Measurements from ENCODE around the gene PRRT3.
A peak's percentile ranks its signal among the peaks of the same experiment; 100 is the strongest.

The PRRT3 gene

GRCh38 chr3:9947025-9947995, 4.9 kb downstream of the PRRT3 start:
- peak; percentile 57 for TF ChIP-seq CTCF (IDR thresholded peaks at IDR 0.05)
- DNase-seq (ENCODE audit: low spot score): peak; percentile 83
- peak overlapping the region; percentile 82 to 89 for H3K27ac ChIP-seq
- peak overlapping the region; percentile 82 for H3K4me3 ChIP-seq

GRCh38 chr3:9946112-9947024, 5.8 kb downstream of the PRRT3 start:
- peak; percentile 49 for TF ChIP-seq CTCF (IDR thresholded peaks at IDR 0.05)
- Histone ChIP-seq H3K27ac (peak overlapping the region; percentile 82 to 89), H3K4me3 (peak overlapping the region; percentile 82)
- peak; percentile 92 for DNase-seq (ENCODE audit: low spot score)

- Histone ChIP-seq H3K4me3 (no peak overlapping the region), H3K27ac (no peak overlapping the region)
- no peak for TF ChIP-seq CTCF (IDR thresholded peaks at IDR 0.05)
- DNase-seq (ENCODE audit: low spot score): no peak
Measured at GRCh38 chr3:9945358-9945757, 6.8 kb downstream of the PRRT3 start.

DNA sequence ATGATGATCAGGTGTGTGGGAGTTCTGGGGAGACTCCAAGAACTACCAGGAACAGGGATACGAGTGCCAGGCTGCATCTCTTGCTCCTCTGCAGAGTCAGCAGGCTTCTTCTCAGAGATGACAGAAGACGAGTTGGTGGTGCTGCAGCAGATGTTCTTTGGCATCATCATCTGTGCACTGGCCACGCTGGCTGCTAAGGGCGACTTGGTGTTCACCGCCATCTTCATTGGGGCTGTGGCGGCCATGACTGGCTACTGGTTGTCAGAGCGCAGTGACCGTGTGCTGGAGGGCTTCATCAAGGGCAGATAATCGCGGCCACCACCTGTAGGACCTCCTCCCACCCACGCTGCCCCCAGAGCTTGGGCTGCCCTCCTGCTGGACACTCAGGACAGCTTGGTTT, 7.9 kb downstream of the PRRT3 start:
- no peak for DNase-seq (ENCODE audit: low spot score)
- H3K4me3 ChIP-seq: no peak overlapping the region
- H3K27ac ChIP-seq: no peak overlapping the region
- TF ChIP-seq CTCF (IDR thresholded peaks at IDR 0.05): no peak

- H3K4me3 ChIP-seq: no peak overlapping the region
- DNase-seq (ENCODE audit: low spot score): no peak
- TF ChIP-seq CTCF (IDR thresholded peaks at IDR 0.05): no peak
- H3K27ac ChIP-seq: no peak overlapping the region
Measured at GRCh38 chr3:9942934-9943690, 9.1 kb downstream of the PRRT3 start.

GRCh38 chr3:9942164-9942563, 10.0 kb downstream of the PRRT3 start:
- TF ChIP-seq CTCF (IDR thresholded peaks at IDR 0.05): no peak
- H3K27ac ChIP-seq: no peak overlapping the region
- H3K4me3 ChIP-seq: no peak overlapping the region
- no peak for DNase-seq (ENCODE audit: low spot score)

All from coronary artery (tissue), 2 donors.